OCI-LY1 (cell line): Measurements from ENCODE around the gene NUMBL.

ENCODE experiments used
- EZH2 ChIP-seq: fragments of 200-600 bp; sonication (generic), shearing (Covaris generic); IDR thresholded peaks from 2 replicates; pipeline ENCODE4 v1.8.0; 2017; ENCODE audit warnings: borderline replicate concordance, mixed run types, mild to moderate bottlenecking, antibody characterized with exemption, low read length, moderate library complexity, mixed read lengths
- TF ChIP-seq, protein P1 (sequence below): fragments of 200-600 bp; sonication (generic), shearing (Covaris generic); IDR thresholded peaks from 2 replicates; pipeline ENCODE4 v1.5.1; 2017; ENCODE audit warnings: mild to moderate bottlenecking, antibody characterized with exemption, low read length, moderate library complexity, mixed read lengths

DNA sequence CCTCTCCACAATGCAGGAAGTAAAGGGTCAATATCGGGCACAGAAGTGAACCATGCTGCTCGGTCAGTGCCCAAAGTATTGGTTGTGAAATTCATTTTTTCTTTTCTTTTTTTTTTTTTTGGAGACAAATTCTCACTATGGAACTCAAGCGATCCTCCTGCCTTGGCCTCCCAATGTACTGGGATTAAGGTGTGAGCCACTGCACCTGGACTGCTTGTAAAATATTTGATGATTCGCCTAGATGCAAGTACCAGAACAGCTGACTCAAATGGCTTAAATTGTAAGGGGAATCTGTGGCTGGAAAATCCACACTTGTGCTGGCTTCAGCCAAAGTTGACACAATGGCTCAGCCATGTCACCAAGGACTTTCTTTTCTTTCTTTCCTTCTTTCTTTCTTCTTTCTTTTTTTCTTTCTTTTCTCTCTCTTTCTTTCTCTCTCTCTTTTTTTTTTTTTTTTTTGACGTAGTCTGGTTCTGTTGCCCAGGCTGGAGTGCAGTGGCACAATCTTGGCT, 43.7 kb downstream of the NUMBL start:
- TF ChIP-seq EZH2 = no peak
- TF ChIP-seq, protein P1, sequence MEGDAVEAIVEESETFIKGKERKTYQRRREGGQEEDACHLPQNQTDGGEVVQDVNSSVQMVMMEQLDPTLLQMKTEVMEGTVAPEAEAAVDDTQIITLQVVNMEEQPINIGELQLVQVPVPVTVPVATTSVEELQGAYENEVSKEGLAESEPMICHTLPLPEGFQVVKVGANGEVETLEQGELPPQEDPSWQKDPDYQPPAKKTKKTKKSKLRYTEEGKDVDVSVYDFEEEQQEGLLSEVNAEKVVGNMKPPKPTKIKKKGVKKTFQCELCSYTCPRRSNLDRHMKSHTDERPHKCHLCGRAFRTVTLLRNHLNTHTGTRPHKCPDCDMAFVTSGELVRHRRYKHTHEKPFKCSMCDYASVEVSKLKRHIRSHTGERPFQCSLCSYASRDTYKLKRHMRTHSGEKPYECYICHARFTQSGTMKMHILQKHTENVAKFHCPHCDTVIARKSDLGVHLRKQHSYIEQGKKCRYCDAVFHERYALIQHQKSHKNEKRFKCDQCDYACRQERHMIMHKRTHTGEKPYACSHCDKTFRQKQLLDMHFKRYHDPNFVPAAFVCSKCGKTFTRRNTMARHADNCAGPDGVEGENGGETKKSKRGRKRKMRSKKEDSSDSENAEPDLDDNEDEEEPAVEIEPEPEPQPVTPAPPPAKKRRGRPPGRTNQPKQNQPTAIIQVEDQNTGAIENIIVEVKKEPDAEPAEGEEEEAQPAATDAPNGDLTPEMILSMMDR = no peak
